NB4 (cell line): ENCODE results near the gene TMEM178A.

Experiments used
- POLR2A ChIP-seq: IDR thresholded peaks from 2 replicates; pipeline ENCODE4 v1.6.1; 2011; ENCODE audit warnings: mild to moderate bottlenecking; ENCODE audit not compliant: insufficient read length; ENCODE audit errors: extremely low read depth
- TF ChIP-seq, protein P1 (sequence below): IDR thresholded peaks from 2 replicates; pipeline ENCODE4 v1.6.1; 2011; ENCODE audit warnings: low read depth, low read length
- TF ChIP-seq, protein P2 (sequence below): IDR thresholded peaks from one replicate; pipeline ENCODE4 v1.5.1; 2012; ENCODE audit warnings: low read depth, low read length

DNA sequence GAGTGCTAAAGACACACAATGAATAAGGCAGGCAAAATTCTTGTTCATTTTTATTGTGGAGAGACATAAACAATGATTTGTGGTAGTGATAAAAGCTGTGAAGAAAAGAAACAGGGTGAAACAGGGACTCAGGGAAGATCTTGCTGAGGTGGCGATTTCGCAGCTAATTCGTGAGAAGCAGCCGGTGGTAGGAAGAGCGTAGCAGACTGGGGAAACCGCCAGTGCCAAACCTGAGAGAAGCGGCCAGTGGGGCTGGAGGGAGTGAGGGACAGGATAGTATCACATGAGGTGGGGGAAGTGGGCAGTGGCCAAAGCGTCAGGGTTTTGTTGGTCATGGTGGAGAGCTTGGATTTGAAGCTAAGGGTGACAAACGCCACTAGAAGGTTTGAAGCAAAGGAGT, 42.3 kb downstream of the TMEM178A start:
- TF ChIP-seq, protein P1, sequence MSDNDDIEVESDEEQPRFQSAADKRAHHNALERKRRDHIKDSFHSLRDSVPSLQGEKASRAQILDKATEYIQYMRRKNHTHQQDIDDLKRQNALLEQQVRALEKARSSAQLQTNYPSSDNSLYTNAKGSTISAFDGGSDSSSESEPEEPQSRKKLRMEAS: no peak
- TF ChIP-seq, protein P2, sequence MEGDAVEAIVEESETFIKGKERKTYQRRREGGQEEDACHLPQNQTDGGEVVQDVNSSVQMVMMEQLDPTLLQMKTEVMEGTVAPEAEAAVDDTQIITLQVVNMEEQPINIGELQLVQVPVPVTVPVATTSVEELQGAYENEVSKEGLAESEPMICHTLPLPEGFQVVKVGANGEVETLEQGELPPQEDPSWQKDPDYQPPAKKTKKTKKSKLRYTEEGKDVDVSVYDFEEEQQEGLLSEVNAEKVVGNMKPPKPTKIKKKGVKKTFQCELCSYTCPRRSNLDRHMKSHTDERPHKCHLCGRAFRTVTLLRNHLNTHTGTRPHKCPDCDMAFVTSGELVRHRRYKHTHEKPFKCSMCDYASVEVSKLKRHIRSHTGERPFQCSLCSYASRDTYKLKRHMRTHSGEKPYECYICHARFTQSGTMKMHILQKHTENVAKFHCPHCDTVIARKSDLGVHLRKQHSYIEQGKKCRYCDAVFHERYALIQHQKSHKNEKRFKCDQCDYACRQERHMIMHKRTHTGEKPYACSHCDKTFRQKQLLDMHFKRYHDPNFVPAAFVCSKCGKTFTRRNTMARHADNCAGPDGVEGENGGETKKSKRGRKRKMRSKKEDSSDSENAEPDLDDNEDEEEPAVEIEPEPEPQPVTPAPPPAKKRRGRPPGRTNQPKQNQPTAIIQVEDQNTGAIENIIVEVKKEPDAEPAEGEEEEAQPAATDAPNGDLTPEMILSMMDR: no peak
- no peak for TF ChIP-seq POLR2A
